SK-N-SH treated with all-trans-retinoic acid at 6 μM for 48 hours (cell line): ENCODE measurements around the gene UHRF1.

Experiments used
- ARNTL ChIP-seq: fragments of 450-650 bp; formaldehyde crosslinking; IDR thresholded peaks from 2 replicates; pipeline ENCODE4 v1.5.0; 2020; ENCODE audit warnings: low read depth, mild to moderate bottlenecking, moderate library complexity, borderline replicate concordance
- CREB5 ChIP-seq: fragments of 250-450 bp; sonication (Bioruptor Pico); IDR thresholded peaks from 2 replicates; pipeline ENCODE4 v1.5.1; 2020; ENCODE audit warnings: low read depth, mild to moderate bottlenecking, moderate library complexity
- GLIS3 ChIP-seq: fragments of 250-450 bp; sonication (Bioruptor Pico); IDR thresholded peaks from 2 replicates; pipeline ENCODE4 v1.5.0; 2020; ENCODE audit warnings: mild to moderate bottlenecking, moderate library complexity
- ISL1 ChIP-seq: fragments of 250-450 bp; sonication (Bioruptor Pico); IDR thresholded peaks from 2 replicates; pipeline ENCODE4 v2.1.2; 2022; ENCODE audit warnings: mild to moderate bottlenecking, moderate library complexity
- PATZ1 ChIP-seq: fragments of 250-450 bp; sonication (Bioruptor Pico); IDR thresholded peaks from 2 replicates; pipeline ENCODE4 v1.8.0; 2020; ENCODE audit warnings: mild to moderate bottlenecking, moderate library complexity, borderline replicate concordance
- PPARA ChIP-seq: fragments of 250-450 bp; sonication (Bioruptor Pico); IDR thresholded peaks from 2 replicates; pipeline ENCODE4 v1.5.0; 2020; ENCODE audit warnings: mild to moderate bottlenecking, borderline replicate concordance
- RARB ChIP-seq: fragments of 250-450 bp; sonication (Bioruptor Pico); IDR thresholded peaks from 2 replicates; pipeline ENCODE4 v1.8.0; 2021; ENCODE audit warnings: mild to moderate bottlenecking, moderate library complexity
- SNAI2 ChIP-seq: fragments of 250-450 bp; sonication (Bioruptor Pico); IDR thresholded peaks from 2 replicates; pipeline ENCODE4 v1.5.0; 2020; ENCODE audit warnings: mild to moderate bottlenecking, moderate library complexity
- TSHZ2 ChIP-seq: fragments of 250-450 bp; sonication (Bioruptor Pico); IDR thresholded peaks from 2 replicates; pipeline ENCODE4 v1.5.0; 2020; ENCODE audit warnings: mild to moderate bottlenecking, moderate library complexity
- ZC3H10 ChIP-seq: fragments of 250-450 bp; sonication (Bioruptor Pico); IDR thresholded peaks from 2 replicates; pipeline ENCODE4 v1.5.1; 2021; ENCODE audit warnings: mild to moderate bottlenecking, moderate library complexity
- ZFP3 ChIP-seq: fragments of 250-450 bp; sonication (Bioruptor Pico); IDR thresholded peaks from 2 replicates; pipeline ENCODE4 v1.5.0; 2020; ENCODE audit warnings: mild to moderate bottlenecking, moderate library complexity
- ZFP30 ChIP-seq: fragments of 450-650 bp; formaldehyde crosslinking; IDR thresholded peaks from 2 replicates; pipeline ENCODE4 v1.5.0; 2022; ENCODE audit warnings: mild to moderate bottlenecking, moderate library complexity
- ZNF70 ChIP-seq: fragments of 450-650 bp; formaldehyde crosslinking; IDR thresholded peaks from 2 replicates; pipeline ENCODE4 v1.5.0; 2020; ENCODE audit warnings: mild to moderate bottlenecking, moderate library complexity
- ZNF8 ChIP-seq: fragments of 450-650 bp; formaldehyde crosslinking; IDR thresholded peaks from 2 replicates; pipeline ENCODE4 v1.5.0; 2020; ENCODE audit warnings: mild to moderate bottlenecking, moderate library complexity

- no peak for TF ChIP-seq ZNF70
- no peak for TF ChIP-seq PATZ1 (CRISPR knock-in tag)
- no peak for TF ChIP-seq ZNF8 (CRISPR knock-in tag)
- no peak for TF ChIP-seq CREB5
- no peak for TF ChIP-seq GLIS3
- TF ChIP-seq ARNTL: no peak
- TF ChIP-seq ISL1 (CRISPR knock-in tag): no peak
- no peak for TF ChIP-seq RARB (CRISPR knock-in tag)
- no peak for TF ChIP-seq SNAI2 (CRISPR knock-in tag)
- no peak for TF ChIP-seq ZFP3 (CRISPR knock-in tag)
- TF ChIP-seq ZFP30 (CRISPR knock-in tag): no peak
- no peak for TF ChIP-seq ZC3H10
- TF ChIP-seq PPARA (CRISPR knock-in tag): no peak
- TF ChIP-seq TSHZ2: no peak
Observed at GRCh38 chr19:4991996-4992698, 82.8 kb downstream of the UHRF1 start.
